ENCODE results near the gene P2RX6.
"Not testable (repeated sequence)": the region's sequence is repeated elsewhere in the genome, so short reads cannot be mapped to it uniquely, and the experiment has no call there.

The P2RX6 gene

GRCh38 chr22:21060363-21060762, 45.4 kb downstream of the P2RX6 start:
- DNase-seq = not testable (repeated sequence)

DNA sequence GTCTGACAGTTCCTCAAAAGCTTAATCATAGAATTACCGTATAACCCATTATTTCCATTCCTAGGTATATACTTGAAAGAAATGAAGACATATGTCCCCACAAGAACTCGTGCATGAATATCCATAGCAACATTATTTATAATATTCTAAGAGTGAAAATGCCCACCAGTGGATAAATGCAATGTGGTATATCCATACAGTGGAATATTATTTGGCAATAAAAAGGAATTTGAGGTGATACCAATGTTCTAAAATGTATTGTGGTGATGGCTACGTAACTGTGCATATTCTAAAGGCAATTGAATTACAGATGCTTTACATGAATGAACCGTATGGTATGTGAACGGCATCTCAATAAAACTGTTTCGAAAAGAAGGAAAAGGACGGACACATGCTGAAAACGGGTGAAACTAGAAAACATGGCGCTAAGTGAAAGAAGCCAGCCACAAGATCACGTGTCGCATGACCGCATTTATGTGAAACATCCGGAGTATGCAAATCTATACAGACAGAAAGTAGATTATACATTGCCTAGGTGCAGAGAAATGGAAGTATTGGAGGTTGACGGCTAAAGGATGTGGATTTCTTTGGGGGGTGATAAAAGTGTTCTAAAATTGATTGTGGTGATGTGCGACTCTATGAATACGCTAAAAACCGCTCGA, 46.8 kb downstream of the P2RX6 start:
- DNase-seq = not testable (repeated sequence)

DNA sequence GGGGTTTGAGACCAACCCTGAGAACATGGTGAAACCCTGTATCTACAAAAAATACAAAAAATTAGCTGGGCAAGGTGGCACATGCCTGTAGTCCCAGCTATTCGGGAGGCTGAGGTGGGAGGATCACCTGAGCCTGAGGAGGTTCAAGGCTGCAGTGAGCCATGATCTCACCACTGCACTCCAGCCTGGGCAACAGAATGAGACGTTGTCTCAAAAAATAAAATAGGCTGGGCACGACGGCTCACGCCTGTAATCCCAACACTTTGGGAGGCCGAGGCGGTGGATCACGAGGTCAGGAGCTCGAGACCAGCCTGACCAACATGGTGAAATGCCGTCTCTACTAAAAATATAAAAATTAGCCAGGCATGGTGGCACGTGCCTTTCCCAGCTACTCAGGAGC, 49.5 kb downstream of the P2RX6 start:
- not testable (repeated sequence) for DNase-seq

- DNase-seq = no peak
These were observed 50.2 kb downstream of the P2RX6 start for GRCh38 chr22:21064917-21065864.

- no peak for DNase-seq
These were observed 52.3 kb downstream of the P2RX6 start for GRCh38 chr22:21067075-21067900.

DNA sequence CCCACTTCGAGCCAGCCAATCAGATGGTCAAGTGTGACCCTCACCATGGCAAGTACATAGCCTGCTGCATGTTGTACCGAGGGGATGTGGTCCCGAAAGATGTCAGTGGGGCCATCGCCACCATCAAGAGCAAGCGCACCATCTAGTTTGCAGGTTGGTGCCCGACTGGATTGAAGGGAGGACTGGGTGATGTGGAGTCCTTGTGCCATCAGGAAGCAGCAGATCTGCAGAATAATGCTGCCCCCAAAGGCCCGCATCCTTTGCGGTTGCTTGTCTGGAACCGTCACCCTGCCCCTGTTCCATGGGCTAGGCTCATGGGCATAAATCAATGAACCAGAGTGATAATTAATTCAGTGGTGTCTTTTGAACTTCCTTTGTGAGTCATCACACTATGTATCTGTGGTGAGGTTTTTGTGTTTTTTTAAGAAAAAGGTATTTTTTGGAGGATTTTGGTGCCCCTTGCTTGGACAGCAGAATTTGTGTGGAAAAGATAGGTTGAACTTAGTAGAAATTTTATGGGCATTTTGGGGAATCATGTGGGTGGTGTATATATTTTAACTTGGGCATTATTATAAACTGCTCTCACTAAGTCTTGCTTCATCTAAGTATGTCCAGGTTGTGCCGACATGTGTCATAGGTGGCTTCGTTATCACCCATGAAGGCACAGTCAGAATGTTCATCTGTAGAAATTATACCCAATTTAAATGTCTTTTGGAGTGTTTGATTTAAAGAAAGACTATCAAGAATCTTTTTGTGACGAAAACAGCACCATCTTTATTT, 53.1 kb downstream of the P2RX6 start:
- DNase-seq = no peak

DNA sequence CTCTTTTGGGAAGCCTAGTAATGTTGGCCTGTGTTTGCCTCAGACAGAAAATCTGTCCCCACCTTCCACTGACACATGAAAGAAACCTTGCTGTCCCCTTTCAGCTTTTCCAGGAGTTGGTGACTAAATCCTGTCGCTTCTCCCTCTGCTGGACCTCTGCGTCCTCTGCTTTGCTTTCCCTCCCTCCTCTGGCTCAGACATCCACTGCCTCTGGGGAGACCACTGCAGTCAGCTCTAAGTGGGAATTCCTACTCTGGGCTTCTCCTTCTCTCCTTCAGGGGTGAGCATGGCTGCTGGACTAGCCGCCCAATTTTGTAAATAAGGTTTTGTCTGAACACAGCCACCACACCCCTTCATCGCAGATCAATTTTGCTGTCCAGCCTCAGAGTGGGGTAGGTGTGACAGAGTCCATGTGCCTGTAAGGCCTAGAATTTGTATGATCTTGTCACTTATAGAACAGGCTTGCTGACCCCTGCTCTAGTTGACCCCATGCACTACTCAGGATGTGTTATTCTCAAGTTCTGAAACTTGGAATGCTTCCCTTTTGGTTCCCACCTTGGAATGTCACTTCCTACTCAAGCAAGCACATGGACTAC, 53.8 kb downstream of the P2RX6 start:
- DNase-seq = no peak

DNA sequence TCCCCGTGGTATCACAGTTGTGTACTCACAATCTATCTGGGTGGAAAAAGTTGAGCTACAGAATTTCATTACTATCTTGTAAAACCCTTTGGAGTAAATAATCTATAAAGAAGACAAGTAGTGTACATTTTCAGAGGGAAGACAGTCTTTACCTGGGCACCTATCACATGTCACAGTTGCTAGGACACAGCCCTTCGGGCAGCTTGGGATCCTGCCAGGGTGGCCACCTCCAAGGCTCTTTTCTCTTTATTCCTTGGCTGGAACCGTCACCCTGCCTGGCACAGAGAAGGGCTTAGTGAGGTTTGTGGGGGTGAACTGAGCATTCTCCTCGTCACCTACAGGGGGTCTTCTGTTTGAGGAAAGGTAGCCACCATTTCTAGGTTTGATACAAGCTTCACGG, 54.4 kb downstream of the P2RX6 start:
- DNase-seq = no peak

- no peak for DNase-seq
These were observed 56.0 kb downstream of the P2RX6 start for GRCh38 chr22:21070690-21071615.

- DNase-seq = not testable (repeated sequence)
These were observed 56.8 kb downstream of the P2RX6 start for GRCh38 chr22:21071796-21072195.

- DNase-seq = no peak
These were observed 58.1 kb downstream of the P2RX6 start for GRCh38 chr22:21073023-21073422.

- DNase-seq = no peak
These were observed 58.5 kb downstream of the P2RX6 start for GRCh38 chr22:21073482-21073881.

DNA sequence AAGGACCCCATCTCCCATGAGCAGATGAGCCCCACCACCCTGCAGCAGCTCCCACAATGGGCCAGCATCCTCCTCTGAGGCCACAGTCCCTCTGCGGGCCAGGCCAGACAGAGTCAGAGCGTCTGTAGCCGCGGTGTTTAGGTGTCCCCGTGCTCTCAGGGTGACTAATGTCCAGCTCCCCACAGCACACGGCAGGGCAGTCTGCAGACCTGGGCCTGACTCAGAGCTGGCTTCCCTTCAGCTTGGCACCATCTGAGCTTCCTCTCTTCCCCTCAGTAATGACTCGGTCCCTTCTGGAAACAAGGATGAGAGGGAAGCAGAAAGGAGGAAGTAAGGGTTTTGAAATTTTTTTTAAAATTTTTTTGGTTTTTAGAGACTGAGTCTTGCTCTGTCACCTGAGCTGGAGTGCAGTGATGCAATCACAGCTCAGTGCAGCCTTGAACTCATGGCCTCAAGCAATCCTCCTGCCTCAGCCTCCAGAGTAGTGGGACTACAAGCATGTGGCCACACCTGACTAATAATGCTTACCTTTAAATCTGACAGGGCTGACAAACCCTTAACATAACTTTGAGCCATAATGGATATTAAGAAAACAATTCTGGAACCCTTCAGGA, 59.2 kb downstream of the P2RX6 start:
- DNase-seq = no peak

DNA sequence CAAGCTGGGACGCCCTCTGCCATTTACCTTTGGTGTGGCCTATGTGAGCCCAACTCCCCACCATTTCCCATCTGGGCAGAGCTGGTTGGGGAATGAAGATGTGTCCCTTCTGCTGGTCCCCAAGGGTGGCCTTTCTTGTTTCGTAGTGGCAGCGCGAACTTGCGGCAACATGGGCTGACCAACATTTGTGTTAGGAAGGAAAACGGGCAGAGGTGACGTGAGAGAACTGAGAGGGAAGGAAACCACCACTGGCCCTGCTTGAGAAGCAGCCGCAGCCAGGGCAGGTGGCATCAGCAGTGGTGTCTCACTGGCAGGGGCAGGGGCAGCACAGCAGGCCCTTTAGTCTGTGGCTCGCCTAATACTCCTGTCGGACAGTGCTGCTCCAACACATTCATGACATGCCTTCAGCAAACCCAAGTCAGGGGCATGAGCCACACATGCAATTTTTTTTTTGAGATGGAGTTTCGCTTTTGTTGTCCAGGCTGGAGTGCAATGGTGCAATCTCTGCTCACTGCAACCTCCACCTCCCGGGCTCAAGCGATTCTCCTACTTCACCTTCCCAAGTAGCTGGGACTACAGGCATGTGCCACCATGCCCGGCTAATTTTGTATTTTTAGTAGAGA, 60.7 kb downstream of the P2RX6 start:
- no peak for DNase-seq

- DNase-seq = no peak
These were observed 62.1 kb downstream of the P2RX6 start for GRCh38 chr22:21076912-21077625.

Data from stimulated activated naive CD4-positive, alpha-beta T cell treated with Interleukin-2 at 50 U/mL for 16 hours (primary cell).